UCSD-AML1 (cell line): ENCODE results near the gene TSGA10.
"Not testable (repeated sequence)": the region's sequence is repeated elsewhere in the genome, so short reads cannot be mapped to it uniquely, and the experiment has no call there.

Experiments used
- DNase-seq: peaks from one replicate; lab custom pipeline; 2025; ENCODE audit not compliant: unreplicated experiment; lab: John Stamatoyannopoulos, UW

The TSGA10 gene

DNA sequence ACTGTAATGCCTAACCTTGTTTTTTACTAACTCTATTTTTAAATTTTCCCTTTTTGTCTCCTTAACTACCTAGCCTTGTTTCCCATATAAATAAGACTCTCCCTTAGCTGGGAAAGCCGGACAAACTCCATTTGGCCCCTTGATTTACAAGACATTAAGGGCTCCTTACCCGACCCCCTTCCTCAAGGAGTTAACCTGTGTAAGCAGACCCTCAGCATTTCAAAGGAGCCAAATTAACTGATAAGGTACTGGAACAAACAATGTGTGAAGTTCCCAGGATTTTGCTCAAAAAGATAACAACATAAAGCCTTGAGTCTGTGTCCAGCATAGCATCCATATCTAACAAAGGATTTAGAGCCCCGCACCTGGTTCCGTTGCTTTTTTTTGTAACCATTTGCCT lies 72.9 kb downstream of the TSGA10 start:
- DNase-seq, result no peak

GRCh38 chr2:99079226-99079625 lies 75.5 kb downstream of the TSGA10 start:
- no peak for DNase-seq

DNA sequence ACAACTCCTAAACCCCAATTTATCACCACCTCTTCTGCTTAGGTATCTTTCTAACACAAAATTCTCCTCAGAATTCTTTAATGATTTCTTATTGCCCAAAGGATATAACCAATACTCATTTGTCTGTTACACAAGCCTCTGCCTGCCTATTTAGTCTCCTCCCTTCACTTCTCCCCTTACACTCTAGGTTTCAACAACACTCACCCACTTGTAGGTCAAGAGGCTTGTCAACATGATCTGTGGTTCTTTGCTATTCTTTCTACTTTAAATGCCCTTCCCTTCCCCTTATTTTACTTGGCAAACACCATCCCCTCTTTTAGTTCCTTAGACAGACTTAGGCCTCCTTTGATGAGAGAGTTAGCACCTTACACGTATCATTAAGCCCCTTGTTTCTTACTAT lies 82.2 kb downstream of the TSGA10 start:
- DNase-seq, result no peak

GRCh38 chr2:99067871-99068625 lies 86.7 kb downstream of the TSGA10 start:
- no peak for DNase-seq

DNA sequence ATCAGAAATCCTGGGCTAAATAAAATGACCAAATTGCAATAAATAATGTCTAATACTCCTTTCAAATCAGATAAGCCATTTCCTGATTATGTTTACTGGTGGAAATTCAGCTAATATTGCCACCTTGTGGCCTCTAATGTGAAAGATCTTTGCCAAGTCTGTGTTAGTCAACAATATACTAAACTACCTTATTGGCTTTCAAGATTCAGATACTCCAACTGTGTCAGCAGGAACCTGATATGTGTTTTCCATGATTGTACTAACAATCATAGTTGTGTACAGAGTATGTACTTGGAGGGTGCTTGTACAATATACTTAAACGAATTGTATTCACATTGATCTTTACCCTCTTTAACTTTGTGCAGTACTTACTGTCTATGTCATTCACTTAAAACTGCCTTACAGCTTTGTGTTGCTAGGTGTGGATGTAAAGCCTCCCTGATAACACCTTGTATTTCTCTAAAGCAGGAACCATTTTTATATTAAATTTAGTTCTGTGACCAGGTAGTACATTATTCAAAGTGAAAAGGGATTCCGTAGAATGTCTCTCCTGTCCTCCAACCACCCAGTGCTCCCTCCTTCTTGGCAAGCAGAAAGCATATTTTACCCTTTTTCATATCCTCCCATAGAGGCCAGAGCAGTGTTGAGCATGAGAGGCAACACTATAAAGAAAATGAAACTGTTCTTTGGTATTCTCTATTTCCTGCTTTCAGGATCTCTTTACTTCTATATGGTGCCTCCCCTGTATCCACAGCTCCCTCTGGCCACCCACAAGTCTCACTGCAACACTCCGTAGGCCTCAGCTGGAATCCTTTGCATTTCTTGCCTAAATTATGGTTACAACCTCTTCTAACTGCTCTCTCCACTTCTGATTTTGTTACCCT lies 88.4 kb downstream of the TSGA10 start:
- DNase-seq, result peak; percentile 19

GRCh38 chr2:99049187-99049586 lies 105.6 kb downstream of the TSGA10 start:
- DNase-seq, result not testable (repeated sequence)

- DNase-seq, result not testable (repeated sequence)
Observed at GRCh38 chr2:99040736-99041300, 113.9 kb downstream of the TSGA10 start.

DNA sequence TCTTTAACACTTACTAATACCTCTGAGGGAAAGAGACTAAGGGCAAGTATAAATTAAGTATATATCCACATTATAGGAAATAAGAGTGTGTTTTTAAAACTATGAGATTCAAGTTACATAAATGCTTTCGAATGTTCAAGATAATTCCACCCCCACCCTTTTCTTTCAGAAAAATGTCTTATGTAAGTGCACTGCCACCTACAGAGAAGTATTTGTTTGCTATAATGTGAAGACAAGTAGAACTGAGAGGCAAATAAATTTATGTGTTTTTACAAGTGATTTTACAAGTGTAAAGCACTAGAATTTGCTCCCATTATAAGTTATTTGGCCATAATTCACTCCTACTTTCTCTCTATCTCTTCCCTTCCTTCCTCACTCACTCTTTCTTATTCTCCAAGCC lies 118.8 kb downstream of the TSGA10 start:
- DNase-seq, result no peak

GRCh38 chr2:99032786-99033185 lies 122.0 kb downstream of the TSGA10 start:
- no peak for DNase-seq

- no peak for DNase-seq
Observed at GRCh38 chr2:99032001-99032400, 122.7 kb downstream of the TSGA10 start.

DNA sequence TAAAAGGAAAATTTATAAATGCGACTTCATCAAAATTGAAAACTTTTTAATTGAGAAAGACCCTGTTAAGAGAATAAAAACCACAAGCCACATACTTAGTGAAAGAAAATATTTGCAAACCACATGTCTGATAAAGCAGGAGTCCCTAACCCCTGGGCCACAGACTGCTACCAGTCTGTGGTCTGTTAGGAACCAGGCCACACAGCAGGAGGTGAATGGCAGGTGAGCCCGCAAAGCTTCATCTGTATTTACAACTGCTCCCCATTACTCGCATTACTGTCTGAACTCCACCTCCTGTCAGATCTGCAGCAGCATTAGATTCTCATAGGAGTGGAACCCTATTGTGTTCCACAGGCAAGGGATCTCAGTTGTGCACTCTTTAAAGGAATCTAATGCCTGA lies 123.3 kb downstream of the TSGA10 start:
- DNase-seq, result no peak

DNA sequence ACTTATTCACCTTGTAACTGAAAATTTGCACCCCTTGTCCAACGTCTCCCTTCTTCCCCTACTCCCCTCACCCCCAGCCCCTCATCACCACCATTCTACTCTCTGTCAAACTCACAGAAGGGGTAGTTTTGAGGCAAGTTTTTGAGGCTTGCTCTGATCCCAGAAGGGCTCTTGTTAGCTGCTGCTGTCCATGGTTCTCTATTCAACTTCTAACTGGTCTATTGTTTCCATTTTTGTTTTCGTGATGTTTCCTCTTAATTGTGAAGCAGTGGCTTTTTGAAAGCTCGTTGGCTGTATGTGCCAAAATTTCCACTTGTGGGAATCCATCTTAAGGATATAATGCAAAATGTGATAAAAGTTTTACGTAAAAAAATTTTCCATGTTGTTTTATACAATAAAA lies 126.2 kb downstream of the TSGA10 start:
- DNase-seq, result no peak

GRCh38 chr2:99027856-99028255 lies 126.9 kb downstream of the TSGA10 start:
- no peak for DNase-seq

DNA sequence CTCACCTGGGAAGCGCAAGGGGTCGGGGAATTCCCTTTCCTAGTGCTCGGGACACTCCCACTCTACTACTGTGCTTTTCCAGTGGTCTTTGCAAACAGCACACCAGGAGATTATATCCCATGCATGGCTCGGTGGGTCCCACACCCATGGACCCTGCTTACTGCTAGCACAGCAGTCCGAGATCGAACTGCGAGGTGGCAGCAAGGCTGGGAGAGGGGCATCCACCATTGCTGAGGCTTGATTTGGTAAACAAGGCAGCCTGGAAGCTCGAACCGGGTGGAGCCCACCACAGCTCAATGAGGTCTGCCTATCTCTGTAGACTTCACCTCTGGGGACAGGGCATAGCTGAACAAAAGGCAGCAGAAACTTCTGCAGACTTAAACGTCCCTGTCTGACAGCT lies 154.0 kb downstream of the TSGA10 start:
- no peak for DNase-seq

DNA sequence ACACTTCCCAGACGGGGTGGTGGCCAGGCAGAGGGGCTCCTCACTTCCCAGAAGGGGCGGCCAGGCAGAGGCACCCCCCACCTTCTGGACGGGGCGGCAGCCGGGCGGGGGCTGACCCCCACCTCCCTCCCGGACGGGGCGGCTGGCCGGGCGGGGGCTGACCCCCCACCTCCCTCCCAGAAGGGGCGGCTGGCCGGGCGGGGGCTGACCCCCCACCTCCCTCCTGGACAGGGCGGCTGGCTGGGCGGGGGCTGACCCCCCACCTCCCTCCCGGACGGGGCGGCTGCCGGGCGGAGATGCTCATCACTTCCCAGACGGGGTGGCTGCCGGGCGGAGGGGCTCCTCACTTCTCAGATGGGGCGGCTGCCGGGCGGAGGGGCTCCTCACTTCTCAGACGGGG lies 166.0 kb downstream of the TSGA10 start:
- DNase-seq, result not testable (repeated sequence)

DNA sequence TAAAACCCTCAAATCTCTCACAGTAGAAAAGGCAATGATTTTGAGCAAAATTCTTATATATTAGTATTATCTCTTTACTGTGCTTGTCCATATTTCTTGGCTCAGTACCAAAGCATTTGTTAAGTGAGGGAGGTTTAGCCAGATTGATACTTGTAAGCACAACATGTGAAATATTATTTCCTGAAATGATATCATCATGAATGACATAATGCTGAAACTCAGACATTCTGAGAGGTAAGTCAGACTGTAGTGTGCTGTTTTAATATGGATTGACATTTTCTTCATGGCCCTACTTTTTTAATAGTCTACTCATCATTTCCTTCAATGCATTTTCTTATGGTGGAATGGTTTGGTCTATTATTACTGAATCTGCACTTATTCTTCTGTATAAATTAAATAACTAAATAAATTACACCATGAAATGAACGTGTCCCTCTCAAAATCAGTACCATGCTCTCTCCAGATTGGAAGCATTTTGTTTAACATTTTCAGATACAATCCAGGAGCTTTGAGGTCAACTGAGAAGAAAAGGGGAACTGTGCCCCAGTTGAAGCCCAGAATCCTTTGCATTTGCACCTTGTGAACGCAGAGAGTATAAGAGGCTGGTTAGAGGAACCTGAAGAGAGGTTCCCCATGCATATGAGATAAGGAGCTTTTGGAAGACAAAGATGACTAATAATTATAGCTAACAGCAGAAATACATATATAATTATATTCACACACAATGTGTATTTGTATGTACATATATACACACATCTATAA lies 168.7 kb downstream of the TSGA10 start:
- DNase-seq, result no peak

DNA sequence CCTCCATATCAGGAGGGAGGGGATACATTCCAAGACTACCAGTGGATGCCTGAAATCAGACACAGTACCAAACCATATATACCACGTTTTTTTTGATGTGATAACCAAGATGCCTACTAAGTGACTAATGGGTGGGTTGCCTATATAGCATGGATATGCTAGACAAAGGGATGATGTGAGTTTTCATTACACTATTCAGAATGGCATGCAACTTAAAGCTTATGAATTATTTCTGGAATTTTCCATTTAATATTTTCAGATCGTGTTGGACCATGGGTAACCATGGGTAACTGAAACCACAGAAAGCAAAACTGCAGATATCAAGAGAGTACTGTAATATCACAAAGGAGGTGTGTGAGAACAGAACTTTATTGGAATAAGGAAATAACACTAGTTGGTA lies 179.1 kb downstream of the TSGA10 start:
- no peak for DNase-seq

DNA sequence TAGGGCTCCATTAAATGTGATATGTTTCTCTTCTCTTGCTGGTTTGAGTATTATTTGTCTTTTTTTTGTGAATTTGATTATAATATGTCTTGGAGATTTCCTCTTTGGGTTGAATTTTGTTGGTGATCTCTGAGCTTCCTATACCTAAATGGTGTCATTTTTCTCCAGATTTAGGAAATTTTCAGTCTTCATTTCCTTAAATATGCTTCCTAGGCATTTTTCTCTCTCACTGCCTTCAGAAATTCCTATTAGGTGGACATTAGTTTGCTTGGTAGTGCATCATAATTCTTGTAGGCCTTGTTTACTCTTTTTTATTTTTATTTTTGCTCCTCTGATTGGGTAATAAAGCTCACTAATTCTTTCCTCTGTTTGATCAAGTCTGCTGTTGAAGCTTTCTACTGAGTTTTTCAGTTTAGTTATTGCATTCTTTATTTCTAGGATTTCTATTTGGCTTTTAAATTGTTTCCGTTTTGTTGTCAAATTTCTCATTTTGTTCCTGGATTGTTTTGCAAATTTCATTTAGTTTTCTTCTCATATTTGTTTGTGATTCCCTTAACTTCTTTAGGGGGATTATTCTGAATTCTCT lies 182.1 kb downstream of the TSGA10 start:
- DNase-seq, result no peak

DNA sequence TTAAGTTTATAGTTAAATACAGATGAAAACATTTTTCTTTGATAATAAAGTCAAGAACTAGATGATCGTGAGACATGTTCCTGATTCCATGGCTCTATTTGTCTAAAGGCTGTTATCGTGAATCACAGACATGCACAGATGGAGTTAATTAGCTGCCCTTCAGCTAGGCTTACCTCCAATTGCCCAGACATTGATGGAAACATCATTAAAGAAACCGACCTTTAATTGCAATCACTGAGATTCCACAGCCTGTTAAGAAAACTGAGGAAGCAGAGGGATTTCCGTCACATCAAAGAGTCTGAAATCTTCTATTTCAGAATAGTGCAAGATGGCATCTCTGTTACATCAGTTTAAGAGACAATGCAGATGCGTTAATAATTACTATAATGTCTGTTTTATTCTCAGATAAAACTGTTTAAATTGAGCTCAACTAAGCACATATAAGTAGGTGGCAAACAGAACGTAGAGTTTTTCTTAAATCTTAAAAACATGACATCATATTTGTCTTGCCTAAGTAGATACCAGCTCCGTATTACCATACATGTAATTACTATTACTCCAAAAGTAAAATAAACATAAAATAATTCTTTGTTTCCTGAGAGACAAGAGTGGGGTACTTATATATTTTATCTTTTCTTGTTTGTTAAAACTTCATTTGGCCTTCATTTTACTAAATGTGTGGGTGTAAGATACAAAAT lies 194.8 kb downstream of the TSGA10 start:
- no peak for DNase-seq

DNA sequence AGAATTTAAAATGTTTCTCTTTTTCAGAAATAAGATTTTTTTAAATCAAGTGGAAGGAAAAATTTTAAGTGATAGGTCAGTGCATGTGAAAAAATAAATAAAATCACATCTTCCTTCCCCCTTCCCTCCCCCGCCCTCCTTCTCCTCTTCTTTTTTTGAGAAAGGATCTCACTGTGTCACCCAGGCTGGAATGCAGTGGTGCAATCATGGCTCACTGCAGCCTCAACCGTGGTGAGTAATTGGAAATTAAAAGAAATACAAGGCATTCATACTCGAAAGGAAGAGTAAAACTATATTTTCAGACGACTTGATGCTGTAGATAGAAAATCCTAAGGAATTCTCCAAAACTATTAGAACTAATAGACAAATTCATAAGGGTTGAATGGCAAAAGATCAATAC lies 201.8 kb downstream of the TSGA10 start:
- no peak for DNase-seq
